Upper lobe of left lung (tissue), 6 donors: ENCODE results near the gene EFNA5. TPM values are rescaled to one million over a fixed set of nuclear protein-coding genes. Genes with fewer than 3 reads are reported as not detected.
"Not testable (repeated sequence)": the region's sequence is repeated elsewhere in the genome, so short reads cannot be mapped to it uniquely, and the experiment has no call there.

Source experiments
- ATAC-seq, 2 donors: fragments of 200-7000 bp; cut with Tn5 transposase; one replicate each; pipeline ENCODE4 v1.9.1; 2022; ENCODE audit warnings: mild to moderate bottlenecking in 2 of 2, moderate library complexity in 2 of 2; ENCODE audit not compliant: low FRiP score in 2 of 2
- DNase-seq, 2 donors: peaks; one replicate each; pipeline ENCODE4 v3.0.0-alpha.2; 2019 to 2020
- H3K27ac ChIP-seq, 4 donors: fragments of 200-600 bp; sonication (generic); one replicate each; pipeline ENCODE4 v1.5.1; 2016 to 2019
- H3K27me3 ChIP-seq, 4 donors: fragments of 200-600 bp; sonication (generic); one replicate each; pipeline ENCODE4 v1.5.1; 2017 to 2019
- H3K36me3 ChIP-seq, 4 donors: fragments of 200-600 bp; sonication (generic); one replicate each; pipeline ENCODE4 v1.5.1; 2016 to 2019
- H3K4me1 ChIP-seq, 4 donors: fragments of 200-600 bp; sonication (generic); one replicate each; pipeline ENCODE4 v1.5.1; 2018 to 2019
- H3K4me3 ChIP-seq, 4 donors: fragments of 200-600 bp; sonication (generic); one replicate each; pipeline ENCODE4 v1.5.1; 2017 to 2019; ENCODE audit warnings: mild to moderate bottlenecking in 2 of 4, moderate library complexity in 1 of 4
- H3K9me3 ChIP-seq, 4 donors: fragments of 200-600 bp; sonication (generic); one replicate each; pipeline ENCODE4 v1.5.1; 2018 to 2019
- CTCF ChIP-seq, 6 experiments: fragments of 450-650 bp in 4 of 6; fragments of 200-600 bp in 2 of 6; sonication (generic) in 2 of 6; IDR thresholded peaks; one replicate each; pipeline ENCODE4 v1.5.1; 2016 to 2019; ENCODE audit warnings: antibody characterized with exemption in 6 of 6
- EP300 ChIP-seq, 4 donors: sonication (generic); formaldehyde crosslinking; IDR thresholded peaks; one replicate each; pipeline ENCODE4 v1.5.1; 2017; ENCODE audit warnings: antibody characterized with exemption in 4 of 4, control low read depth in 2 of 4
- POLR2A ChIP-seq, 4 donors: fragments of 450-650 bp; IDR thresholded peaks; one replicate each; pipeline ENCODE4 v1.5.1; 2016 to 2017; ENCODE audit warnings: antibody characterized with exemption in 4 of 4, mild to moderate bottlenecking in 2 of 4
- POLR2AphosphoS5 ChIP-seq, 2 donors: sonication (generic); formaldehyde crosslinking; IDR thresholded peaks; one replicate each; pipeline ENCODE4 v1.5.1; 2017; ENCODE audit warnings: antibody characterized with exemption in 2 of 2
- WGBS, 2 donors: methylation state at CpG; one replicate each; pipeline ENCODE4 v1.1.5; 2017 to 2018; 5-methylcytosine and 5-hydroxymethylcytosine counted together
- total RNA-seq, 6 donors: library from RNA; depleted of rRNA in 4 of 6; stranded (reverse); fragments of >200 nt in 4 of 6; gene quantifications; one replicate each; pipeline versions ENCODE4 v1.1.0 to v1.2.1, GENCODE V29; 2016 to 2021
- donor health status: DM: no; HTN: no; CAD: no; lungs with moderate emphysema.
- donor health status: DM: no; HTN: yes; CAD: no; lungs with severe emphysema.

EFNA5 gene
- total RNA-seq, 6 donors from 2014 or later, result 4.1 to 41.9 (median 7.3) TPM

DNA sequence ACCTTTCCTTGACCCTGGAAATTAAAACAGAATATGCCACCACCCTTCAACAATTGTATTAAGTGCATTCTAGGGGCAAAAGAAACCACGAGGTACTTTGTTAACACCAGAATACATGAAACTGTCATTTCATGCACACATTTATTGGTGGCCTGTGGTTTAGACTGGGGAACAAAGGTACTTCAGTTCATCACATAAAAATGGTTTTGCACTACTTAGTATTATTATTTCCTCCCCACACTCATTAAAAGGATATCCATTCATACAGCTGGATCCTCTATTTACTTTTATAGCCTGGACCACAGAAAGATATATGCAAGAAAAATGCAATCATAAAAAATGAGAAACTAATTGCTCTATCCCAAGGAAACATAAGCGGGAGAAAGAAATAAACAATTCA, 230.9 kb downstream of the EFNA5 start:
- Histone ChIP-seq H3K4me3 (no peak overlapping the region), H3K36me3 (no peaks in the 10 kb centered on the region), H3K9me3 (peaks cover 0 to 10% (median 2%) of the 10 kb centered on the region in 4 donors), H3K27ac (no peak overlapping the region), H3K4me1 (no peaks in the 10 kb centered on the region), H3K27me3 (no peaks in the 10 kb centered on the region)
- WGBS, 2 donors, result 77 to 88% methylated on average over 2 of the region's 2 CpGs
- ATAC-seq (no peak), DNase-seq (no peak)
- TF ChIP-seq POLR2AphosphoS5 (IDR thresholded peaks at IDR 0.05) (no peak), EP300 (IDR thresholded peaks at IDR 0.05) (no peak), CTCF (IDR thresholded peaks at IDR 0.05) (no peak), POLR2A (IDR thresholded peaks at IDR 0.05) (no peak)

DNA sequence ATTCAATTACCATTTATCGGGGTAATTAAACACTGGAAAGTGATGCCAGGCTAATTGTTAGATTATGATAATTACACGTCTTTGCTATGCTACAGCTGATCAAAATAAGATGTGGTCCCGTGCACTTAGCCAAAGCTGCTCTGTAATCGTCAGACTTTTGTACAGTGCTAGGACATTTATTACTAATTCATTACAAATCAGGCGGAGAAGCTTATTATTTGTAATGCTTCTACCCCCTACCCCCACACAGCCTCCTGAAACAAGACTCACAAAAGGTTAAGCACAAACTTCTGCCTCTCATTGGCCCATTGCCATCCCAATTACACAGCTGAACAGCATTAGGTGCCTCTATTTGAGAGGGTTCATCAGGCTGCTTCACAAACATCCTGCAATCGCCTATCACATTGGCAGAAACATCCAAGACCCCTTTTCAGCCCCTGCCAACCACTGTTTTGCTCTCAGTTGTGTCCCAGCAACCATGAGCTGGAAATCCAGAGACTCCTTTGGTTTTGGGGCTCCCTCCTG, 232.7 kb downstream of the EFNA5 start:
- WGBS, 2 donors, result 87% methylated on average over 6 of the region's 6 CpGs
- Histone ChIP-seq H3K9me3 (peaks cover 0 to 10% (median 2%) of the 10 kb centered on the region in 4 donors), H3K4me1 (no peaks in the 10 kb centered on the region), H3K27me3 (no peaks in the 10 kb centered on the region), H3K36me3 (no peaks in the 10 kb centered on the region), H3K4me3 (no peak overlapping the region), H3K27ac (no peak overlapping the region)
- DNase-seq (no peak), ATAC-seq (no peak)
- TF ChIP-seq POLR2AphosphoS5 (IDR thresholded peaks at IDR 0.05) (no peak), EP300 (IDR thresholded peaks at IDR 0.05) (no peak), POLR2A (IDR thresholded peaks at IDR 0.05) (no peak), CTCF (IDR thresholded peaks at IDR 0.05) (no peak)

DNA sequence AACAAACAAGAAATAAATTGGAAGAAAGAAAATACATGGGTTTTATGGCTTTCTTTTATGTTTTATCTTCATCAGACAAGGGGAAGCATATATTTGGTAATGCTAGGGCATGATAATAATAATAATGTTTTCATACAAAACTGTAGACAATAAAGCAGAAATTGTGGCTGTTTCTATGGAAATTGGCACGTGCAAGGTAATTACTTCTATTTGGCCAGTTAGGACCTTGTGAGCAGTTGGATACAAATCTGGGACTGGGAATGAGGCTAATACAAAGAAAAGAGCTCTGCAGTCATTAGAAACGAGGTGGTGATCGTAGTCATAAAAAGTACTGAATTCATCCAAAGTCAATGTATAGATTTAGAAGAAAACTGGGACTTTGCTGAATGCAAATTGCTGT, 233.6 kb downstream of the EFNA5 start:
- H3K4me1 ChIP-seq, result no peaks in the 10 kb centered on the region
- H3K36me3 ChIP-seq, result no peaks in the 10 kb centered on the region
- TF ChIP-seq CTCF (IDR thresholded peaks at IDR 0.05) (no peak), EP300 (IDR thresholded peaks at IDR 0.05) (no peak)
- ATAC-seq (no peak), DNase-seq (no peak)
- no peak overlapping the region for H3K4me3 ChIP-seq
- WGBS, 2 donors, result 79 to 83% methylated on average over 3 of the region's 3 CpGs
- H3K27me3 ChIP-seq, result no peaks in the 10 kb centered on the region
- H3K27ac ChIP-seq, result no peak overlapping the region
- peaks cover 0 to 10% (median 2%) of the 10 kb centered on the region in 4 donors for H3K9me3 ChIP-seq

DNA sequence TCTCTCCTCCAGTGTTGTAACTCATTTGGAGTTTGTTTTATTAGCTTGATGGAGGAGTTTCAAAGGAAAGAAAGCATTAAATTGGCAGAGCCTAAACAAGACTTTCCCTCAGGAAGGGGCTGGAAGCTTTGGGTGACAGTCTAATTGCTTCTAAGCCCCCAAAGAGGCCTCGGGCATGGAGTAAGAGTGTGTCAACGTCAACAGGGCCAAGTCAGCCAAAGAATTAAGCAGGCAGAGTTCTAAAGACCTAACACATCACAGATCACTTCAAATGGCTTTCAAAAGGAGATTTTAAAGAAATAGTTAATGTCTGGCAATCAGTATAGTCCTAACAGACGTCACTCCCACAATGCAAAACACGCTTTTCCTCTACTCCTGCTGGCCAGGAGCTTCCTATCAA, 234.5 kb downstream of the EFNA5 start:
- no peaks in the 10 kb centered on the region for H3K27me3 ChIP-seq
- no peaks in the 10 kb centered on the region for H3K4me1 ChIP-seq
- DNase-seq (no peak), ATAC-seq (no peak)
- no peak overlapping the region for H3K4me3 ChIP-seq
- no peak overlapping the region for H3K27ac ChIP-seq
- no peak for TF ChIP-seq CTCF (IDR thresholded peaks at IDR 0.05)
- no peak for TF ChIP-seq POLR2A (IDR thresholded peaks at IDR 0.05)
- no peak for TF ChIP-seq EP300 (IDR thresholded peaks at IDR 0.05)
- no peak for TF ChIP-seq POLR2AphosphoS5 (IDR thresholded peaks at IDR 0.05)
- H3K9me3 ChIP-seq, result peaks cover 0 to 10% (median 2%) of the 10 kb centered on the region in 4 donors
- no peaks in the 10 kb centered on the region for H3K36me3 ChIP-seq
- 53 to 56% methylated on average over 4 of the region's 4 CpGs for WGBS, 2 donors

DNA sequence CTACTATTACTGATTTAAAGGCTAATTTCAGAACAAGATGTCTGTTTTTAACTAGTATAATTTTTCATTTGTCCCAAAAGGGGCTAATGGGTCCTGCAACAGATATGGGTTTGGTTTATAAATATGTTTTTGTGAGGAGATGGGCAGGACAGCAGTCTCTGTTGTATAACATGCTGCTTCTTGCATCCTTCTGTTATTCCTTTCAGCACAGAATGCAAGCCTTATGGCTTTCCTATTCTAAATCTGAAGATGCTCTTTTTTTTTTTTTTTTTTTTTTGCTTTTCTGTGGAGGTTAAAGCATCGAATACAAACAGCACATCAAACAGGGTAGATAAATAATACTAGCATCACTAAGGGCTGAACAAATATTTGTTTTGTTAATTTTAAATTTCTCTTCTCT, 235.7 kb downstream of the EFNA5 start:
- DNase-seq, result no peak
- Histone ChIP-seq H3K4me1 (peaks cover 0 to 6% (median under 1%) of the 10 kb centered on the region in 4 donors), H3K9me3 (peaks cover 0 to 10% (median 2%) of the 10 kb centered on the region in 4 donors), H3K27me3 (no peaks in the 10 kb centered on the region), H3K4me3 (no peak overlapping the region), H3K36me3 (no peaks in the 10 kb centered on the region), H3K27ac (no peak overlapping the region)
- 62 to 75% methylated on average over 1 of the region's 1 CpG for WGBS, 2 donors
- TF ChIP-seq POLR2AphosphoS5 (IDR thresholded peaks at IDR 0.05) (no peak), CTCF (IDR thresholded peaks at IDR 0.05) (no peak), EP300 (IDR thresholded peaks at IDR 0.05) (no peak), POLR2A (IDR thresholded peaks at IDR 0.05) (no peak)
- ATAC-seq, result no peak

DNA sequence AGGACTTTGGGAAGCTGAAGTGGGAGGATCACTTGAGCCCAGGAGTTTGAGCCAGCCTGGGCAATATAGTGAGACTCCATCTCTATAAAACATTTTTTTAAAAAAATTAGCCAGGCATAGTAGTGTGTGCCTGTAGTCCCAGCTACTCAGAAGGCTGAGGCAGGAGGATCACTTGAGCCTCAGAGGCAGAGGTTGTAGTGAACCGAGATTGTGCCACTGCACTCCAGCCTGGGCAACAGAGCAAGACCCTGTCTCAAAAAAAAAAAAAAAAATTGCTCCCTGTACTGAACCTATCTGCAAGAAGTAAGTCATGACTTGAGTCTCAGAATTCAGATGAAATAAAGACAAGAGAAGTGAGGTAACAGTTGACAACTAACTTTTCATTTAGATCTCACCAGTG, 237.1 kb downstream of the EFNA5 start:
- ATAC-seq, DNase-seq, H3K27me3 ChIP-seq, H3K36me3 ChIP-seq, H3K4me1 ChIP-seq, H3K9me3 ChIP-seq, H3K27ac ChIP-seq, H3K4me3 ChIP-seq: not testable (repeated sequence)
- 89 to 100% methylated on average over 1 of the region's 1 CpG for WGBS, 2 donors
